GM12892 (cell line): Measurements from ENCODE around the gene KCNJ12.
"Not testable (repeated sequence)": the region's sequence is repeated elsewhere in the genome, so short reads cannot be mapped to it uniquely, and the experiment has no call there.

Source experiments
- POLR2A ChIP-seq: IDR thresholded peaks from 2 replicates; pipeline ENCODE4 v1.6.1; 2011; ENCODE audit warnings: low read depth, low read length, control low read depth
- POLR2AphosphoS5 ChIP-seq: IDR thresholded peaks from 2 replicates; pipeline ENCODE4 v1.6.1; 2011; ENCODE audit warnings: low read depth, low read length, control low read depth
- TAF1 ChIP-seq: IDR thresholded peaks from 2 replicates; pipeline ENCODE4 v1.6.1; 2011; ENCODE audit warnings: low read depth, mild to moderate bottlenecking, control low read depth, low read length, borderline replicate concordance

DNA sequence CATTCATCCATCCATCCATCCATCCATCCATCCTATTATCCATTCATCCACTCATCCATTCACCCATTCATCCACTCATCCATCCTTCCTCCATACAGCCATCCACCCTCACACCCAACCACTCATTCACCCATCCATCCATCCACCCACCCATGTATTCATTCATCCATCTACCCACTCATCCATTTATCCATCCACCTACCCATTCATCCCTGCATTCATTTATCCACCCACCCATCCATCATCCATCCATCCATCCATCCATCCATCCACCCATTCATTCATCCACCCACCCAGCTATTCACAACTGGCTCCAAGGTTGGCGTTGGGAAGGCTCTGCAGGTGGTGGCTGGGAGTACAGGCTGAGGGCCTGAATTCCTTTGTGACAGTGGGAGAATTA lies 31.6 kb downstream of the KCNJ12 start:
- not testable (repeated sequence) for TF ChIP-seq POLR2AphosphoS5, TAF1, POLR2A
